ENCODE data around the gene CNBP.
"Not testable (repeated sequence)": the region's sequence is repeated elsewhere in the genome, so short reads cannot be mapped to it uniquely, and the experiment has no call there.

Gene CNBP

DNA sequence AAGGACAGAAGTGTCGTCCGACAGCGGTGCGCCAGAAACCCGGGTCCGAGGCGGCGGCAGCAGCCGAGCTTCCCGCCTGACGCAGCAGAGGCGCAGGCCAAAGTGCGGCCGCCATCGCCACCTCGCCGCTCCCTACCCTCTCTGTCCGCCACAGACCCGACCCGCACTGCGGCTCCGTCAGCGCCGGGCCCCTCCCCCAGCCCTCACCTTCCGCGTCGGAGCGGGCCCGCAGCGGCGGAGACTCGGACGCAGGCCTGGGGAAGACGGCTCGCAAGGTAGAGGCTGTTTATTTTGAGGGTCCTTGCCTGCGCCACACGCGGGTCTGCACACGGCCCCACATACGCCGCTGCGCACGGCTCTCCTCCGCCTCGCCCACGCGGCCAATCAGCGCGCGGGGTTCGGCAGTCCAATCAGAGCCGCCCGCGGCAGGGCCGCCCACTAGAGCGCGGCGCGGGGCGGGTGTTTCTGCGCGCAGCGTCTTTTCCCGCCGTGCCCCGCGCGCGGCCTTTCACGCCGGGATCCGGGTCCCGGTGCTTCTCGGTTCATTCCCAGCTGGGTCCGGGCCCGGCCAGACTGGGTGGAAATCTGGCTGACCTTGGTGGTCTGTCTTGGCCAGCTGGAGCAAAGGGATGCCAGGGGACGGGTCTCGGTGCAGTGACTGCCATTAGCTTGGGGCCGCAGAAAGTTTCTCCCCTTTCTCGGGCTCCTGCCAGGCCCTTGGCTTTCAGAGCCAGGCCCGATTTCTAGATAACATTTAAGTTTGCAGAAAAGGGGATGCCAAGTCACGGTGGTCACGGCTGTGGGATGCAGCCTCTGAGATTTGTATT is at the start of gene CNBP:
TSS of gene CNBP (minus strand) at position 328 of the 827 bp plus-strand sequence. CDS start 12,139 bp downstream, outside the sequence.
- DNase-seq (ENCODE audit: low spot score), result peak; percentile 95

GRCh38 chr3:129231331-129232119 is 47.8 kb upstream of the CNBP start:
- DNase-seq (ENCODE audit: low spot score), result no peak

- no peak for DNase-seq (ENCODE audit: low spot score)
Observed at GRCh38 chr3:129230311-129231019, 46.8 kb upstream of the CNBP start.

DNA sequence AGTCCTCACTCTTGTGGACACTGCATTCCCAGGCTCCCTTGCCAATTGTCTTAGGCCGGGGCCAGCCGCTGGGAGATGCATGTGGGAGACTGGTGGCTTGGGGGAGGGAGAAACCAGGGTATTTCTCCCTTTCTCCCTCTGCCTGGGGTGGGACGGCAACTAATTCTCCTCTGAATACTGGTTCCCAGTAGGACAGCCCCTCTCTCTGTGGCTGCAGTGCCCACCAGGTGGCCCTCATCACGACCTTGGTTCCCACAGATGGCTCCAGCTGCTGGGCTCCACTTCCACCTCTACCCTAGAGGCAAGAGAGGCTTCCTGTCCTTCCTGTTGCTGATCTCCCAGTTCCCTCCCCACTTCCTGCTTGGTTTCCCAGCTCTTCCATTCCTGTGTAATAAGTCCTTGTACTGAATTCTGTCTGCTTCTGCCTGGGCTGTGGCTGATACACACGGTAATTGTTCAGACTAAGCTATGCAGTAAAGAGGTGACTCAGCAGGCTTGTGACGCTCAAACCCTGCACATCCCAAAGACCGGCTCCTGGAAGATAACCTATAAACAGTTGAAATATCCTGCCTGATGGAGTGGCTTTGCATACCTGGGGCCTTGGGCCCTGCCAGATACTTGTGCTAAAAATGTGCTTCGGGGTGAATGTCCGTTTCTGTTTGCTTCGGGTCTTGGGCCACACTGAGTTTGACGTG is 45.3 kb upstream of the CNBP start:
- DNase-seq (ENCODE audit: low spot score), result no peak

DNA sequence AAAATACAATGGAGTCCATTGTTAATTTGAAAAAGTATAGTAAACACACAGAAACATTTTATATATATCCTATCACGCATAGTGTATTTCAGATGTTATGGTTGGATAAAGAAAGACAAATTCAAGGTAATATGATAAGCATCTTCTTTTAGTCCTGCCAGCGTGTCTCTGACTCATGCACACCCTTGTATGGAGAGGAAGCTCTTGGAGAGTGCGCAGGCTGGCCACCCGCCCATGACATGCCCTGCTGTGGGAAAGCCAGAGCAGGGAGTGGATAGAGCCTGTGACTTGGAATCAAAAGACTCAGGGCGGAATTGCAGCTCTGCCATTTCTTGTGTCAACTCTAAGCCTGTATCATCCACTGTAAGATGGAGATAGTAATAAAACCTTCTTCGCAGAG is 42.7 kb upstream of the CNBP start:
- DNase-seq (ENCODE audit: low spot score), result no peak

DNA sequence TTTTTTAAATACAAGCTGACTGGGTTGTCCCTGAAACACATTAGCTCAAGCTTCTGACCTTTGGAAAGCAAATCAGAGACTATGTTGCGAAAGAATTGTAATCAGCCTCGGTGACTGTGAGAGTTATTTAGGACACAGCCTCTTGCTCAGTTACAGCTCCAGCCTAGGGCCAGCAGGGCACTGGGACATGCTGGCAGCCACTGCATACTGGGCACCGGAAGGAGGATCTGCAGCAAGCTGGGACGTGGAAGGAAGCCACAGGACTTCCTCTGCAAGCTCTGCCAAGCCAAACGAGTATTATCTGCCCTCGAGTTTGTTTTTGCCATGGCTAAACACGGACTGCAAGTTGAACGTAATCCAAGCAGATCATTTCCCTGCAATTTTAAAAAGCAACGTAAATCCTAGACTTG is 41.3 kb upstream of the CNBP start:
- DNase-seq (ENCODE audit: low spot score), result no peak

DNA sequence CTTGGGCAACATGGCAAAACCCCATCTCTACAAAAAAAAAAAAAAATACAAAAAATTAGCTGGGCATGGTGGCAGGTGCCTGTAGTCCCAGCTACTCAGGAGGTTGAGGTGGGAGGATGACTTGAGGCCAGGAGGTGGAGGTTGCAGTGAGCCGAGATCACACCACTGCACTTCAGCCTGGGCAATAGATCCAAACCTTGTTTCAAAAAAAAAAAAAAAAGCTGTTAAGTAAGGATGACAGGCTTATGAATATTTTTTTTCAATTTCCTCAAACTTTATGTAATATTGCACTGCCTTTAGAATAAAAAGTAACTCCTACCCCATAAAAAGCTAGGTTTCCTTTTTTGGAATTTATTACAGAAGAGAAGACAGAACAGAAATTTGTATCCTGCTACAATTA is 40.7 kb upstream of the CNBP start:
- DNase-seq (ENCODE audit: low spot score), result not testable (repeated sequence)

DNA sequence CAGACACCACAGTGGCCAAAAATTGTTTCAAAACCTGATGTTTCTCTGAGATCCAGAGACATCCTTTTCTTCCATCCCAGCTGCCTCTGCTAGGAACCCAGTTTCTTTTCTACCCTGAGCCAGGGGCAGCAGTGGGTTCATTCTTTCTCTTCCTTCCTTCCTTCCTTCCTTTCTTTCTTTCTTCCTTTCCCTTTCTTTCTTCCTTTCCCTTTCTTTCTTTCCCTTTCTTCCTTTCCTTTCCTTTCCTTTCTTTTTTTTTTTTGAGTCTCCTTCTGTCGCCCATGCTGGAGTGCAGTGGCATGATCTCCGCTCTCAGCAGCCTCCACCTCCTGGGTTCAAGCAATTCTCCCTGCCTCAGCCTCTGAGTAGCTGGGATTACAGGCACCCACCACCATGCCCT is 35.0 kb upstream of the CNBP start:
- DNase-seq (ENCODE audit: low spot score), result no peak

- no peak for DNase-seq (ENCODE audit: low spot score)
Observed at GRCh38 chr3:129213238-129213637, 29.5 kb upstream of the CNBP start.

- DNase-seq (ENCODE audit: low spot score), result no peak
Observed at GRCh38 chr3:129211772-129212171, 28.1 kb upstream of the CNBP start.

- DNase-seq (ENCODE audit: low spot score), result no peak
Observed at GRCh38 chr3:129211345-129211744, 27.6 kb upstream of the CNBP start.

- no peak for DNase-seq (ENCODE audit: low spot score)
Observed at GRCh38 chr3:129207479-129207878, 23.8 kb upstream of the CNBP start.

- no peak for DNase-seq (ENCODE audit: low spot score)
Observed at GRCh38 chr3:129205109-129205832, 21.6 kb upstream of the CNBP start.

DNA sequence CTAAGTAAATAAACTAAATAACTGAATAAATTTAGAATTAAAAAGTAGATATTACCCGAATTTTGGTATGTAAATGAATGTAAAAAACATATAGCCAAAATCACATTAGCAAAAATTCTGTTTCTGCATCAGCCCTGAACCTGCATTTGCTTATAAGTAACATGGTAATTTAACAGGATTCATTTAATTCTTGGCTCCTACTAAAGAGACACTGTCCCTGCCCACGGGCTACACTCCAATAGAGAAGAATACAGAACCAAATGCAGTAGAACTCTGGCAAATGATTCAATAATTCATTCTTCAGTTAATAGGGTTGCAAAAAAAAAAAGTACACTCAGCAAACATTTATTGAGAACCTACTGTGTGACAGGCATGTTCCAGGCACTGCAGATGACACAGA is 20.8 kb upstream of the CNBP start:
- no peak for DNase-seq (ENCODE audit: low spot score)

DNA sequence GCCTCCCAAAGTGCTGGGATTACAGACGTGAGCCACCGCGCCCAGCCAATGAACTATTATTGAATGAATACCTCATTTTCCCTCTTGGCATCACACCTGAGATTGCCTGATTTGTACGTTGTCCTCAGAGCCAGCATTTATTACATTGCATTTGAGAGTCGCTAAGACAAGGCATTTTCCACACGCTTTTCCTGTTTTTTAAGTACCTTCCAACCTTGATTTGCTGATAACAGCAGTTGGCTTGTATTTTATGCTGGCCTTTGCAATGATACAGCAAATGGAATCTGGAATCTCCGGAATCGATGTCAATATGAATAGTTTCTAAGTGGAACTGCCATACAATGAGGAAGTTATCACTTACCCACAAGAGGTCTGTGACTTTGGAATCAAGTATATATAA is 15.7 kb upstream of the CNBP start:
- DNase-seq (ENCODE audit: low spot score), result no peak

DNA sequence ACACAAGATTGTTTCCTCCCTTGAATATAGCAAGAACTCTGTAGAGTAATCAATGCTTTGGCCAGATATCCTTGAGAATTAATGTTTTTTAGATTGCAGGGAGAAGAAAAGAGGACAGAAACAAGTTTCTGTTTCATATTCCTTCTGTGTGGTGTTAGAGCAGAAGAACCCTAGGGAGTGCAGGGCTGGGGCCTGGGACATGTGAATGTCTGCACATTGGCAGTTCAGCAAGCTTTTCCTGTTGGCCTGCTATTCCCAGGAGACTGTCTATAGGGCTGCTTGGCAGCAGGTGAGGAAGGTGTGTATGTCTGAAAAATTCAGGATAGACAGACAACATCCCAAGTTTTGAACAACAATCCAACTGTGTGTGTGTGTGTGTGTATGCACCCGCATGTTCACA is 13.6 kb upstream of the CNBP start:
- DNase-seq (ENCODE audit: low spot score), result no peak

GRCh38 chr3:129196601-129197000 is 12.9 kb upstream of the CNBP start:
- DNase-seq (ENCODE audit: low spot score), result no peak

GRCh38 chr3:129195731-129196256 is 12.1 kb upstream of the CNBP start:
- no peak for DNase-seq (ENCODE audit: low spot score)

- DNase-seq (ENCODE audit: low spot score), result not testable (repeated sequence)
Observed at GRCh38 chr3:129189793-129190192, 6.1 kb upstream of the CNBP start.

DNA sequence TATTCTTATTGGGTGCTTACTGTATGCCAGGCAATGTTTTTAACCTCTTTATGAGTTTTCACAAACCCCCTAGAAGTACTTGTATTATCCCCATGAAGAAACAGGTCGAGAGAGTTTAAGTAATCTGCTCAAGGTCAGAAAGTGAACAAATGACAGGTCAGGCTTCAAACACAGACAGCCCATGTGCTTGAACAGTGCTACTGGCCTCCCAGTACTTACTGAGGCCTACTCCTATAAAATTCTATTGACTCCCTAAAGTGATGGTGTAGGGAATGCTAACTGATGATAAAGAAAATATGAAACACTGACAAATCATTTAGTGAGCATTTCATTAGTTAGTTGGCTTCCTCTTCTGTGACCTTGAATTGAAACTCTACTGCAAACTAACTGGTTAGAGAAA is 4.2 kb upstream of the CNBP start:
- DNase-seq (ENCODE audit: low spot score), result no peak

DNA sequence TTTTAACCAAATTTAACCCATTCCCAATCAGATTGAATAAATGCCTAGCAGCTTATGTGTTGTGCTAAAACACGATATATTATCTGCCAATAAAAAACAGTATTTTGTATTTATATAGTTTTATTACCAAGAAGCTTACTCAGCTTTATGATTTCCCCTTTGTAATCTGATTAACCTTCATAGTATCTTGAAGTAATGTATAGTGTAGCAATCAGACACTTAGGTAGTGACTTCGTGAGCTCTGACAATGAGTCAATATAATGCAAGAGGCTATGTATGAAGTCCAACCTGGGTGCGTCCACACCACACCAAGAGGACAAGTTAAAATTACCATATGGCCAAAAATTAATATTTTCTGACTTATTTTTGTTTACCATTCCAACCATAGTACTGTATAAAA is 2.1 kb upstream of the CNBP start:
- no peak for DNase-seq (ENCODE audit: low spot score)
